Erythroblast (primary cell): Measurements from ENCODE around the gene SUMF2.

Source experiments
- GATA1 ChIP-seq: IDR thresholded peaks from 2 replicates; pipeline ENCODE4 v1.6.1; 2011; ENCODE audit warnings: low read depth, mild to moderate bottlenecking, control low read depth, low read length, moderate library complexity
- POLR2A ChIP-seq: IDR thresholded peaks from 2 replicates; pipeline ENCODE4 v1.6.1; 2011; ENCODE audit warnings: mild to moderate bottlenecking, low read length

DNA sequence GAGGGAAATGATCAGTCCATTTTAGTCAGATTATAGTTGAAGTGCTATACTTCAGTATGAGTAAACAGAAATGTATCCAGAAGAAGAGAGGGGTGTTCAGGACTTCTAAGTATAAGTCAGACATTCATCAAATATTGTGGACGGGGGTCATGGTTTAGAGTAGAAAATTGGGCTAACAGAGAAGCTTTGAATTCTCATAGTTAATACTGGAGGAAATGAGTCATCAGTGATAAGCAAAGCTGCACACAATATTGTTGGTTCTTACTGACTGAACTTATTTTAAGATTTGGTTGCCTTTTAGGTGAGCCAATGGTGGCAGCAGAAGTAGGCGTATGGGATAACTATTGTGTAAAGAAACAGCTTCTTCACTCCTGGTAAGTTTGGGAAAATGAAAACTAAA lies 1.7 kb upstream of the SUMF2 start:
- TF ChIP-seq POLR2A (no peak), GATA1 (no peak)
